GM12874 (cell line): ENCODE measurements around the gene MYO1F.

Experiments
- TF ChIP-seq, protein P1 (sequence below): IDR thresholded peaks from 2 replicates; pipeline ENCODE4 v1.5.1; 2011; ENCODE audit warnings: low read depth, mild to moderate bottlenecking, control low read depth, low read length, moderate library complexity; ENCODE audit not compliant: insufficient read depth

MYO1F gene

DNA sequence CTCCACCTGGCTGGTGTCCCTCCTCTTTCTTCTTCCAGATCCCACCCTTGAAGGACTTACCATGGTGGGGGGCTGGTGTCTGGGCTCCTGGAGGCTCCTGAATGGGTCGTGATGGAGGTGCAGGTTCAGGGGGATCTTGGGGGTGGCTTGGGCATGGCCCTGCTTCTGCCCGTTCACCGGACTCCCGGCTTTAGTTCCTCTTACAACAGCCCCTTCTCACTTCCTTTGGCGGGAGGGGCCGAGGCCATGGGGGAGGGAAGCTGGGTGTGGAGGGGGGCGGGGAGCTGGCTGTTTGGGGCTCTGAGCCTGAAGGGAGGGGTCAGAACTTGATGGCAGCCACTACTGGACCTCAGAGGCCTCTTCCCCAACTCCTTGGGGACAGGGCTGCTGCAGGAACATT lies at the start of gene MYO1F:
Gene MYO1F, minus strand, starts transcription at position 196 of the 400 bp plus-strand sequence. Its CDS starts 133 bp downstream, at position 63.
- TF ChIP-seq, protein P1, sequence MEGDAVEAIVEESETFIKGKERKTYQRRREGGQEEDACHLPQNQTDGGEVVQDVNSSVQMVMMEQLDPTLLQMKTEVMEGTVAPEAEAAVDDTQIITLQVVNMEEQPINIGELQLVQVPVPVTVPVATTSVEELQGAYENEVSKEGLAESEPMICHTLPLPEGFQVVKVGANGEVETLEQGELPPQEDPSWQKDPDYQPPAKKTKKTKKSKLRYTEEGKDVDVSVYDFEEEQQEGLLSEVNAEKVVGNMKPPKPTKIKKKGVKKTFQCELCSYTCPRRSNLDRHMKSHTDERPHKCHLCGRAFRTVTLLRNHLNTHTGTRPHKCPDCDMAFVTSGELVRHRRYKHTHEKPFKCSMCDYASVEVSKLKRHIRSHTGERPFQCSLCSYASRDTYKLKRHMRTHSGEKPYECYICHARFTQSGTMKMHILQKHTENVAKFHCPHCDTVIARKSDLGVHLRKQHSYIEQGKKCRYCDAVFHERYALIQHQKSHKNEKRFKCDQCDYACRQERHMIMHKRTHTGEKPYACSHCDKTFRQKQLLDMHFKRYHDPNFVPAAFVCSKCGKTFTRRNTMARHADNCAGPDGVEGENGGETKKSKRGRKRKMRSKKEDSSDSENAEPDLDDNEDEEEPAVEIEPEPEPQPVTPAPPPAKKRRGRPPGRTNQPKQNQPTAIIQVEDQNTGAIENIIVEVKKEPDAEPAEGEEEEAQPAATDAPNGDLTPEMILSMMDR: no peak

- TF ChIP-seq, protein P1: no peak
Observed at GRCh38 chr19:8626842-8627241, 49.6 kb upstream of the MYO1F start.

DNA sequence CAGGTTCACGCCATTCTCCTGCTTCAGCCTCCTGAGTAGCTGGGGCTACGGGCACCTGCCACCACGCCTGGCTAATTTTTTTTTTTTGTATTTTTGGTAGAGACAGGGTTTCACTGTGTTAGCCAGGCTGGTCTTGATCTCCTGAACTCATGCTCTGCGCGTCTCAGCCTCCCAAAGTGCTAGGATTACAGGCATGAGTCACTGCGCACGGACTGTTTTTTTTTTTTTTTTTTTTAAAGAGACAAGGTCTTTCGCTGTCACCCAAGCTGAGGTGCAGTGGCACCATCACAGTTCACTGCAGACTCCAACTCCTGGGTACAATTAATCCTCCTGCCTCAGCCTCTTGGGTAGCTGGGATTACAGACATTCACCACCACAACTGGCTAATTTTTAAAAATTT lies 41.5 kb upstream of the MYO1F start:
- TF ChIP-seq, protein P1: no peak

GRCh38 chr19:8617984-8618383 lies 40.7 kb upstream of the MYO1F start:
- TF ChIP-seq, protein P1: no peak

- TF ChIP-seq, protein P1: no peak
Observed at GRCh38 chr19:8616861-8617260, 39.6 kb upstream of the MYO1F start.

DNA sequence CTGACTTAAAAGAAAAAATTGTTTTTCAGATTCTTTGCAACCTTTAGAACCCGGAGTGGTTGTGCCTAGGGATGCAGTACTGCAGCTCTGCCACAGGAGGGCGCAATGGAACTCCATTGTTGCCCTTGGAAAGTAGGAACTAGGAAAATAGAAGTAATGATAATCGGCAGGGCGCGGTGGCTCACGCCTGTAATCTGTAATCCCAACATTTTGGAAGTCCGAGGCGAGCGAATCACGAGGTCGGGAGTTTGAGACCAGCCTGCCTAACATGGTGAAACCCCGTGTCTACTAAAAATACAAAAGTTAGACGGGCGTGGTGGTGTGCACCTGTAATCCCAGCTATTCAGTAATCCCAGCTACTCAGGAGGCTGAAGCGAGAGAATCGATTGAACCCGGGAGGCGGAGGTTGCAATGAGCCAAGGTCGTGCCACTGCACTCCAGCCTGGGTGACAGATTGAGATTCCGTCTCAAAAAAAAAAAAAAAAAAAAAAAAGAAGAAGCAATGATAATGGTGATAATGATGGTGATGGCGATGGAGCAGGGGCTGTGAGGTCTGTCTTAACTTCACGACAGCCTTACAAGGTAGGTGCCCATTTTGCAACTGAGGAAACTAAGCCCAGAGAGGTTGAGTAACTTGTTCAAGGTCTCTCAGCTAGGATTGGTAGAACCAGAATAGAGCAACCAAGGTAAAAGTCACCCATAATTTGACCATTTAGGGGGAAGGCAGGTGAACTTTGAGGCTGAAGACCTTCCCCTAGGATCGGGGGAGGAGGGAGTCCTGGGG lies 38.8 kb upstream of the MYO1F start:
- TF ChIP-seq, protein P1: peak; percentile 77

DNA sequence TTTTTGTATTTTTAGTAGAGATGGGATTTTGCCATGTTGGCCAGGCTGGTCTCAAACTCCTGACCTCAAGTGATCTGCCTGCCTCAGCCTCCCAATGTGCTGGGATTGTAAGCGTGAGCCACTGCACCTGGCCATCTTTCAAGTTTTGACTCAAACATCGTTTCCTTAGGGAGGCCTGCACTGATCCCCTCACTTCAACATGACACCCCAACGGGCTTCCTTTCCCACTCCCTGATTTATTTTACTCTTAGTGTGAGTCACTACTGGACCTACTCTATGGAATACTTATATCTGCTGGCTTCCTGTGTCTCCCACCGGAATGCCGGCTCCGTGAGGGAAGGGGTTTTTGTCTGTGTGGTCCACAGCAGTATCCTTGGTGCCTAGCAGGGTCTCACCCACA lies 37.8 kb upstream of the MYO1F start:
- TF ChIP-seq, protein P1: no peak
